HG03565 (cell line): ENCODE measurements around the gene AK6.
"Not testable (repeated sequence)": the region's sequence is repeated elsewhere in the genome, so short reads cannot be mapped to it uniquely, and the experiment has no call there.

ENCODE experiments used
- ATAC-seq: cut with Tn5 transposase; IDR thresholded peaks from one replicate; pipeline ENCODE4 v1.9.1; 2021; ENCODE audit warnings: mild to moderate bottlenecking, moderate library complexity; ENCODE audit not compliant: unreplicated experiment

AK6 gene

DNA sequence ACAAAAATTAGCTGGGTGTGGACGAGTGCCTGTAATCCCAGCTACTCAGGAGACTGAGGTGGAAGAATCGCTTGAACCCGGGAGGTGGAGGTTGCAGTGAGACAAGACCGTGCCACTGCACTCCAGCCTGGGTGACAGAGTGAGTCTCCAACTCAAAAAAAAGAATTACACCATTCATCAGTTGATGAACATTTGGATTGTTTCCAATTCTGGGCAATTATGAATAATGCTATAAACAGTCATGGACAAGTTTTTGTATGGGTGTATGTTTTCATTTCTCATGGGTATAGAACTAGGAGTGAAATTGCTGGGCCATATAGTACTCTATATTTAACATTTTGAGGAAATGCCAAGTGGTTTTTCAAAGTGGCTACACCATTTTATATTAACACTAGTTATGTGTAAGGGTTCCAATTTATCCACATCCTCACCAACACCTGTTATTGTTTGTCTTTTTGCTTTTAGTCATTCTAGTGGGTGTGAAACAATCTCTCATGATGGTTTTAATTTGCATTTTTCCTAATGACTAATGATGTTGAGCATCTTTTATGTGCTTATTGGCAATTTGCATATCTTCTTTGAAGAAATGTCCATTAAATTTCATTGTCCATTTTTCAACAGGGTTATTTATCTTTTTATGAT, 27.7 kb downstream of the AK6 start:
- ATAC-seq, result no peak

DNA sequence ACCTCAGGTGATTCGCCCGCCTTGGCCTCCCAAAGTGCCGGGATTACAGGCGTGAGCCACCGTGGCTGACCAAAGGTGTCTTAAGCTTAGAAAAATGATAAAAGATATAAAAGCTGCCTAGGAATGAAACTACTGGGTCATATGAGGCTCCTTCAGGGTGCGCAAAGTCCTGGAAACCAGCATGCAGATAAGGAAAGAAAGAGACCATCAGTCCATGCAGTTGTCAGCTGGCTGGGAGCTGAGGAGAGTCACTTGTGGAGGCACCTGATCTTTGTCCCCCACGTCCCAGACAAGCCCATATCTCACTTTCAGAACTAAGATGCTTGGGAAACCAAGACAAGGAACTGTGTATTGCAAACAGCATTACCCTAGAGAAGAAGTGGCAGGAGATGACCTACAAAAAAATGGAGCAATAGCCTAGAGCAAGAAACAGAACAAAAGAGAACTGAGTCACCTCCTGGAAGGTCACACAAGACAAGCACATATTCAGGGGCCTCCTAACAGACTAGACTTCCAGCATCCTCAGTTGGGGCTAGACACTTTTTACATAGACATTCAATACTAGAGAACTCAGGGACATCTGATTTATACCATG, 33.9 kb downstream of the AK6 start:
- no peak for ATAC-seq

DNA sequence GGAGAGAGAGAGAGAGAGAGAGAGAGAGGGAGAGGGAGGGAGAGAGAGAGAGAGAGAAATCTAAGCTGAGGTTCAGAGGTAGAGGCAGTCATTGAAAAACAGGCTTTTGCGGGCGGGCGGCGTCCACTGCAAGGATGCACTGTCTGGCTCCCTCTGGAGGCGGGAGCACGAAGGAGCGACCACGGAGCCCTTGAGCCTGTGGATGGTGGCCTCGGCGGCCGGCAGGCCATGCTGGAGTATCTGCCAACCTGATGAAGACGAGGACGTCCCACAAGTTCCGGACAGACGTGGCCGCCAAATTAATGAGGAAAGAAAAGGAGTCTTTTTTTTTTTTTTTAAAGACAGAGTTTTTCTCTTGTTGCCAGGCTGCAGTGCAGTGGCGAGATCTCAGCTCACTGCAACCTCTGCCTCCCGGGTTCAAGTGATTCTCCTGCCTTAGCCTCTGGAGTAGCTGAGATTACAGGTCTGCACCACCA, 34.5 kb downstream of the AK6 start:
- no peak for ATAC-seq

DNA sequence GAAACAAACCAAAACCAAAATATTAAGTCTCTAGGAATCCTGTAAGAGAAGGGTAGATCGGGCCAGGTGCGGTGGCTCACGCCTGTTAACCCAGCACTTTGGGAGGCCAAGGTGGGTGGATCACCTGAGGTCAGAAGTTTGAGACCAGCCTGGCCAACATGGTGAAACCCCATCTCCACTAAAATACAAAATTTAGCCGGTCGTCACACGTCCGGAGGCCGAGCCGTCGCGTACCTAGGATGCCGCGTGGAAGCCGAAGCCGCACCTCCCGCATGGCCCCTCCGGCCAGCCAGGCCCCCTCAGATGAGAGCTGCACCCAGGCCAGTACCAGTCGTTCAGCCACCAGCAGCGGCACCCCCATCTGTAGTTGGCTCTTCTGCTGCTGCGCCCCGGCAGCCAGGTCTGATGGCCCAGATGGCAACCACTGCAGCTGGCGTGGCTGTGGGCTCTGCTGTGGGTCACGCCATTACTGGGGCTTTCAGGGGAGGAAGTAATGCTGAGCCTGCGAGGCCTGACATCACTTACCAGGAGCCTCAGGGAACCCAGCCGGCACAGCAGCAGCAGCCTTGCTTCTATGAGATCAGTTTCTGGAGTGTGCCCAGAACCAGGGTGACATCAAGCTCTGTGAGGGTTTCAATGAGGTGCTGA, 35.5 kb downstream of the AK6 start:
- ATAC-seq, result not testable (repeated sequence)

DNA sequence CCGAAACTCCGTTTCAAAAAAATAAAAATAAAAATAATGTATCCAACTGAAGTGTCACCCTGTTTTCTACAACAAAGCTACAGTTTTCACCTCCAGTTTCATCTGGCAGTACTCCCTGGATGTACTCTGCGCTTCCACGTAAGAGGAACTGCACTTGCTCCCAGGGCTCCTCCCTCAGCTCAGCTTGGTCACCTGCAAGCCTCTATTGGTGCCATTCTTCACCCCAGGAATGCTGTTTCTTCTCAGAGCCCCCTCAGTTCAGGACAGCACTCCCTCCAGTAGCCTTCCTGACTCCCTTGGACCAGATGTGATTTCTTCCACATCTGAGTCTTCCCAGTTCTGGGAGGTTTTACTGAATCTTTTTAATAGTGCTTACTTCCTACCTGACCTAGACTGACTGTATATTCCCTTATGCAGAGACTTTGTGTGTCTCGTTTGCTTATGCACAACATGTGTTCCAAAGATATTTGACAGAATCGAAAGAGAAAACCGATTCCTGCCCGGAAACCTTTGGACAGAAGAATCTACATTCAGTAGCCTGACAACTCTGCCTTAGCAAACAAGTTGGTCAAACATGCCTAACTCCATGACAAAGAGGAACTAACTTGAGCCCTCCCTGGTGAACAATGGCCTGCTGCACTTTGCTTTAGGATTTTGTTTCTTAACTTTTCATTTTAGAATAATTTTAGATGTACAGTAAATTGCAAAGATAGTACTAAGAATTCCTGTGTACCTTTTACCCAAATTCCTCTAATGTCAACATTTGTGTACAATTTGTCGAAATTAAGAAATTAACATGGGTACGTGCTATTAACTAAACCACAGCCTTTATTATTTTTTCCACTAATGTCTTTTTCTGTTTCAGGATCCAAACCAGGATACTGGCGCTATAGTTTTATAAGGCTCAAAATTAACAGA, 37.5 kb downstream of the AK6 start:
- no peak for ATAC-seq

DNA sequence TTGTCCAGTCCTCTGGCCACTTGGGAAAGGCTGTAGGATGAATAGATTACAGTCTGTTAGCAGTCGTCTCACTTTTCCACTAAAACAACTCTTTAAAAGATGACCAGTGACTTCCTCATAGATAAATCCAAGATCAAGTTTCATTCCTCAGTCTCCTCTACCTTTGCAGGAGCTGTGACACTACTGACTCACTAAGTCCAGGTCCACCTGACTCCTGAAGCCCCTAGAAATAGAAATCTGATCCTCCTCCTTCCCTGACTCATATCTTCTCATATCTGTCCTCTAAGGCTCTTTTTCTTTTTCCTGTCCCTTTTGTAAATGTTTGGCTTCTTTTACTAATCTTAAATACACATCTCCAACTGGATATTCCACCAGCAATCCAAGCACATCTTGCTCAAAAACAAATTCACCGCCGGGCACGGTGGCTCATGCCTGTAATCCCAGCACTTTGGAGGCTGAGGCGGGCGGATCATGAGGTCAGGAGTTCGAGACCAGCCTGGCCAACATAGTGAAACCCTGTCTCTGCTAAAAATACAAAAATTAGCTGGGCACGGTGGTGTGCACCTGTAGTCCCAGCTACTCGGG, 39.3 kb downstream of the AK6 start:
- no peak for ATAC-seq

DNA sequence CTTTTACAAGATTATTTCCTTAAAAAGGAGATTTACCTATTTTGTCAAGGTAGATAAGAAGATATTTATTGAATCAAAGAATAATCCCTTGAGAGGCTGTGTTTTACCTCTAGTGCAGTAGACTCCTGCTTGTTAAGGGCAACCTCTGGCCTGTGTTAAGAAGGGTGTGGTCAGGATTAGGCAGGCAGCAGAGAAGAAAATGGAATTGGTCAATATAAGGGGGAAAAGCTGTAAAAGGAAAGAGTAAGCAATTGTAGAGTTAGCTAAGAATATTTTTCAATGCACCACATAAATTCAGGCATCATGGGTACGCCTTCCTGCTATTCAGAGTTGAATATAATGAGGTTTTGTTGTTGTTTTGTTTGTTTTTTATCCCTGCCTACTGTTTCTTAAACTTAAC, 43.0 kb downstream of the AK6 start:
- no peak for ATAC-seq

DNA sequence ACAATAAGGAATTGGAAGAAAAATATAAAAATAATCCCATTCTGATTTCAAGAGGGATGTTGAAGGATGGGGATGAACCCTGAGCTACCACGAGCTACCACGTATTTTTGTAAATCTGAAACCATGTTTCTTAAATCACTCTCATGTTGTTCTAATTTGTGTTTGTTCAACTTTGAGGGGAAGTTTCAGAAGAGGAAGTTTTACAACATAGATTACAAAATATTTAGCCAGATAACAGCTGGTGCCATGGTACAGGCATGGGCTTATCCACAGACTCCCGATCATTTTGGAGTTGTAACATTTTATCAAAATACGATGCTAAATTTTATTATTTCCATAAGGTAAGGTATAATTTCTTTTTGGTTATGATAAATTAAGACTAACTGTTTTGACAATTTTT, 51.9 kb downstream of the AK6 start:
- no peak for ATAC-seq

DNA sequence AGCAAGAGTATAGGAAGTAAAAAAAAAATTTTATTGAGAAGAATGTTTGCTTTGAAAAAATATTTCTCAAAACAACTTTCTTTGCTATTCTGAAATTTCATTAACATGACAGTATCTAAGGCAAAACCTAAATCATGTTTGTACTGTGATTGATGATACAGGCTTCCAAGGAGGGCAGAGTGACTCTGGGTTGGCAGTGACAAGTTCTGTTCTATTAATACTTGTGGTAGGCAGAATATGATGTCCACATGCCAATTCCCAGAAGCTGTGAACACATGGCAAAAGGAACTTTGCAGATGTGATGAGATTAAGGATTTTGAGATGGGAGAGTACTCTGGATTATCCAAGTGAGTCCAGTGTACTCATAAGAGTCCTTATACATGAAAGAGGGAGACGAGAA, 53.3 kb downstream of the AK6 start:
- no peak for ATAC-seq

DNA sequence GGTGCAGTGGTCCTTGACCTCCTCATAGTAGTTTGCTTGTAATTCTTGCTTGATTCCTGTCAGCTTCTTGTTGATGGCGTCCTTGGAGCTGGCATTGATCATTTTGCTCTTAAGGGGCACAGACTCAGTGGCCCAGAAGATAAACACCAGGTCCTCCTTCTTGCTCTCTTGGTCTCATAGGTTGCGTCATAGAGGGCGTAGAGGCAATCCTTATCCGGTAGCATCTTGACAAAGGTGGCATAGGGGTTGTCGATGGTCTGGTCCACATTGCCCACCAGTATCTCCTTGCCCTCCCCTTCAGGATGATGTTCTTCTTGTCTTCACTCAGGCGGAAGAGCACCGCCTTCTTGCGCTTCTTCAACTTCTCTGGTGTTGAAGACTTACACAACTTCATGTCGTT, 55.9 kb downstream of the AK6 start:
- no peak for ATAC-seq

DNA sequence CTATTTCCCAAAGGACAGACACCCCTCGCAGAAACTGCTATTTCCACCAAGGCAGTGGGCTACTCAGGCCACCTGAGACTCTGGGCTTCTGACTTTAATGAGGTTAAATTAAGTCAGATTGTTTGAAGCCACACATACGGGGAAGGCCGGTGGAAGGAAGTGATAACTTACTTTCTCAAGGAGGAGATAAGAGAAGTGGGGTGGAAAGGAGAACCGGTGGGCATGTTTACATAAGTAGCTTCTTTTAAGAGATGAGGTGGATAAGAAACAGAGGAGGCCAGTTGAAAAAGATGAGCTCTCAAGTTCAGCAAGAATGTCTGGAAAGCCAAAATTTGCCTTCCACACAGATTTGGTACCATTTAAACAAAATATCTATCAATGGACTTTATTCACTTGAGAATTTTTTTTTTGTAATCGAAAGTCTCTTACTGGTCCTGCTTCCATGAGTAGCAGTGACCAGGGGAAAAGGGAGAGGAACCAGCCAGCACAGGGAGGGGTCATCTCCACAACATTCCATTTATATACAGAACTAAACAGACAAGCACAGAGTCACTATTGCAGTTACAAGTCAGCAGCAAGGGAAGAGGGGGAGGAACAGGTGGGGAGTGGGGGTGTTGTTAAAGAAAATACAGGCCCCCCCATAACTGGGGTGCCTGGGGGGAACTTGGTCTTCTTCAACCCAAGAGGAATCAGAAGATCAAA, 56.7 kb downstream of the AK6 start:
- ATAC-seq, result no peak

DNA sequence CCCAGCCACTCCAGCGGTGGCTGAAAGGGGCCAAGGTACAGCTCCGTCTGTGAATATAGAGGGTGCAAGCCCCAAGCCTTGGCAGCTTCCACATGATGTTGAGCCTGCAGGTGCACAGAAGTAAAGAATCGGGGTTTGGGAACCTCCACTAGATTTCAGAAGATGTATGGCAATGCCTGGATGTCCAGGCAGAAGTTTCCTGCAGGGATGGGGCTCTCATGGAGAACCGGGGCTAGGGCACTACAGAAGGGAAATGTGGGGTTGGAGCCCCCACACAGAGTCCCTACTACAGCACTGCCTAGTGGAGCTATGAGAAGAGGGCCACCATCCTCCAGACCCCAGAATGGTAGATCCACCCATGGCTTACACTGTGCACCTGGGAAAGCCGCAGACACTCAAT, 59.9 kb downstream of the AK6 start:
- ATAC-seq, result no peak

DNA sequence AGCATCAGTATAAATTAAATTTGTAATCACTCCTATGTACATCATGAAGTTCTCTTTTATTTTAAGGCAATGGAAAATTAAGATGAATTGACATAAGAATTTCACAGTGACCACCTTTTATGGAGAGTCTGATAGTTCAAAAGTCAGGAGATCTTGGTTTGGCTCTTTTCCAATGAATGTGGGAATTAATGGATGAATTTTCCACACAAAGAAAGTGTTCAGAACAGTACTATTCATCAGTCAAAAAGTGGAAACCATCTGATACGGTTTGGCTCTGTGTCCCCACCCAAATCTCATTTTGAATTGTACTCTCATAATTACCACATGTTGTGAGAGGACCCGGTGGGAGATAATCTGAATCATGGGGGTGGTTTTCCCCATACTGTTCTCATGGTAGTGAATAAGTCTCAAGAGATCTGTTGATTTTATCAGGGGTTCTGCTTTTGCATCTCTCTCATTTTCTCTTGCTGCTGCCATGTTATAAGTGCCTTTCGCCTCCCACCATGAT, 61.2 kb downstream of the AK6 start:
- no peak for ATAC-seq

DNA sequence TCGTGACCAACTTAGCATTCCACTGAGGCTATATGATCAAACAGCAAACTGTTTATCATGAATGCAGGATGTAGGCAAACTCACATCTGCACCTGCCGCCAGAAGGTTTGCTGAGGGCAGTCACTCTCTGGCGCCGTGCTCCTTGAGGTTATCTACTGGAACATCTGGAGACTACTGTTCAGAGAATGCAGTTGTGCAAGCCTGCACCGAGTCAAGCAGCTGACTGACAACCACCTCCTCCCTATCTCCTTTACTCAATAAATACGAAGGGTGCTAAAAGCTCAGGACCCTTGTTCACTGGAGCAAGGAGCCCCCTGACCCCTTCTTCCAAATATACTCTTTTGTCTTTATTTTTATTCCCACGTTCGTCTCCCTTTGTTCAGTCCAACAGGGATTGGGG, 63.8 kb downstream of the AK6 start:
- ATAC-seq, result no peak
